Natural killer cell treated with Interleukin-12 subunit alpha and Interleukin-12 subunit beta and Interleukin-15 and Interleukin-18, amount 100 ng/mL, for 72 hours (primary cell): ENCODE results near the gene HLA-B. TPM values are rescaled to one million over a fixed set of nuclear protein-coding genes. Genes with fewer than 3 reads are reported as not detected.
"Not testable (repeated sequence)": the region's sequence is repeated elsewhere in the genome, so short reads cannot be mapped to it uniquely, and the experiment has no call there.

Experiments
- ATAC-seq, 2 donors: fragments of 150-1000 bp; cut with Tn5 transposase in 1 of 2; sonication (Bioruptor Pico), chemical (Tn5 transposase) in 1 of 2; 2 replicates each; pipeline ENCODE4 v1.10.0; 2021
- DNase-seq: peaks from one replicate; pipeline ENCODE4 v3.0.0; 2022; ENCODE audit warnings: low spot score
- H3K27ac Mint-ChIP-seq, 2 donors: 1 replicate in 1 of 2; 2 replicates in 1 of 2; pipeline ENCODE4 v1.8.0; 2022; ENCODE audit warnings: mixed read lengths in 2 of 2, mild to moderate bottlenecking in 1 of 2, moderate library complexity in 1 of 2
- H3K27me3 Mint-ChIP-seq, 2 donors: 1 replicate in 1 of 2; 2 replicates in 1 of 2; pipeline ENCODE4 v1.8.0; 2022; ENCODE audit warnings: mixed read lengths in 2 of 2
- H3K36me3 Mint-ChIP-seq: one replicate; pipeline ENCODE4 v1.8.0; 2022; ENCODE audit warnings: mixed read lengths
- H3K4me1 Mint-ChIP-seq, 2 donors: 1 replicate in 1 of 2; 2 replicates in 1 of 2; pipeline ENCODE4 v1.8.0; 2022; ENCODE audit warnings: low read depth in 2 of 2, mixed read lengths in 2 of 2, mild to moderate bottlenecking in 1 of 2
- H3K4me3 Mint-ChIP-seq: one replicate; pipeline ENCODE4 v1.8.0; 2022; ENCODE audit warnings: mixed read lengths
- H3K9me3 Mint-ChIP-seq: 2 replicates; pipeline ENCODE4 v1.8.0; 2022; ENCODE audit warnings: mixed read lengths
- total RNA-seq, 2 donors: library from RNA; stranded (reverse); gene quantifications; one replicate each; pipeline ENCODE4 v1.2.3, GENCODE V29; 2022

Gene HLA-B
- total RNA-seq = 1,000 to 10,000 TPM; 3,852 to 7,384 TPM

- no peaks in the 10 kb centered on the region for H3K9me3 Mint-ChIP-seq
- DNase-seq (peak; percentile 78), ATAC-seq (peak; percentile 91 to 93)
- peaks cover 7% of the 10 kb centered on the region in 2 donors for H3K27me3 Mint-ChIP-seq
- peak within 1 kb of the TSS; percentile 96 to 99 for H3K27ac Mint-ChIP-seq
- peak within 1 kb of the TSS; percentile 93 for H3K4me3 Mint-ChIP-seq
- H3K36me3 Mint-ChIP-seq = peaks cover 40% of the 10 kb centered on the region
- H3K4me1 Mint-ChIP-seq = peaks cover 48 to 69% of the 10 kb centered on the region in 2 donors
Measured at GRCh38 chr6:31356946-31357466, at the start of gene HLA-B. Gene HLA-B (minus strand): TSS chr6:31357179. CDS start chr6:31357158, 21 bp downstream.

- H3K4me1 Mint-ChIP-seq = peaks cover 71 to 79% of the 10 kb centered on the region in 2 donors
- no peaks in the 10 kb centered on the region for H3K36me3 Mint-ChIP-seq
- DNase-seq = no peak
- no peak for ATAC-seq
- H3K9me3 Mint-ChIP-seq = no peaks in the 10 kb centered on the region
- peak overlapping the region; percentile 39 for H3K4me3 Mint-ChIP-seq
- H3K27me3 Mint-ChIP-seq = no peaks in the 10 kb centered on the region
- no peak overlapping the region for H3K27ac Mint-ChIP-seq
Measured at GRCh38 chr6:31405996-31406395, 49.0 kb upstream of the HLA-B start.

DNA sequence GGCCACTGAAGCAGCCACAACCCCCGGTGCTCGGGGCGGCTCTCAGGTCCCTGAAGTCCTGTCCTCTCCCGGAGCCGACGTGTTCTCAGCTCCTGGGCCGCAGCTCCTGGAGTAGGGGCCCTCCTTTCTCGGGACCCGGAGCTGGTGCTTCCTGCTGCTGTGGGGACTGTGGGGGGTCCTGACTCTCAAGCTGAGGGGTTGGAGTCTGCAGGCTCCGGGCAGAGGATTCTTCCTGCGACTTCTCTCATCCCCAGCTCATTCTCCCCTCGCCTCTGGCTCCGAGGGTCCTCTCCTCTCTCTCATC, 47.0 kb upstream of the HLA-B start:
- not testable (repeated sequence) for DNase-seq, ATAC-seq, H3K9me3 Mint-ChIP-seq, H3K36me3 Mint-ChIP-seq, H3K27me3 Mint-ChIP-seq
- Mint-ChIP-seq H3K4me1 (peaks cover 59 to 80% of the 10 kb centered on the region in 2 donors), H3K27ac (peak overlapping the region; percentile 18 to 43), H3K4me3 (peak overlapping the region; percentile 94)

DNA sequence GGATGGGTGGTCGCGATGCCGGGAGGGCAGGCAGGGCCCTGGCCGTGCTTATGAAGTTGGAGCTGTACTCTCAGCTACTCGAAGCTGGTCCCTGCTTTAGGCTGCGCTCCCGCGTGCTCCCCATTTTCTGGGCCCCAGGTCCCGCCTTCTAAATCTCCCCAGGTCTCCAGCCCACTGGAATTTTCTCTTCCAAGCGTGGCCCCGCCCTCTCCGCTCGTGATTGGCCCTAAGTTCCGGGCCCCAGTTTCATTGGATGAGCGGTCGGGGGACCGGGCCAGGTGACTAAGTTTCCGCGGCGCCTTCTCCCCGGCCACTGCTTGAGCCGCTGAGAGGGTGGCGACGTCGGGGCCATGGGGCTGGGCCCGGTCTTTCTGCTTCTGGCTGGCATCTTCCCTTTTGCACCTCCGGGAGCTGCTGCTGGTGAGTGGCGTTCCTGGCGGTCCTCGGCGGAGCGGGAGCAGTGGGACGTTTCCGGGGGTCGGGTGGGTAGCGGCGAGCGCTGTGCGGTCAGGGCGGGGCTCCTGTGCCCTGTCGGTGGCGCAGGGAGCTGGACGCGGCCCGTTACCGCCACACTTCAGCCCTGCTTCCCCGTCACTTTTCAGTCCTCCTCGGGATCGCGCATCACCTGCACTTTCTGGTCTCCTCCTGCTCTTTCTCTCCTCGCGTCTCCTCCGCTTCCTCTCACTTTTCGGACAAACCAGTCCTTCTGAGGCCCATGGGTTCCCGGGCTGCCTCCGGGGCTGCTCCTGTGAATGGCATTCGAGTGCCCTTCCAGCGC, 46.5 kb upstream of the HLA-B start, which contains the start of gene MICA:
TSS of gene MICA (plus strand) at position 313 of the 778 bp plus-strand sequence. CDS start at position 351, 38 bp downstream.
- no peaks in the 10 kb centered on the region for H3K27me3 Mint-ChIP-seq
- ATAC-seq = peak; percentile 84 to 90
- peaks cover 58 to 79% of the 10 kb centered on the region in 2 donors for H3K4me1 Mint-ChIP-seq
- DNase-seq = peak; percentile 85
- peak within 1 kb of the TSS; percentile 18 to 43 for H3K27ac Mint-ChIP-seq
- H3K9me3 Mint-ChIP-seq = no peaks in the 10 kb centered on the region
- peak within 1 kb of the TSS; percentile 94 for H3K4me3 Mint-ChIP-seq
- no peaks in the 10 kb centered on the region for H3K36me3 Mint-ChIP-seq

GRCh38 chr6:31402324-31403282, 45.6 kb upstream of the HLA-B start:
- Mint-ChIP-seq H3K27ac (peak overlapping the region; percentile 18 to 43), H3K36me3 (no peaks in the 10 kb centered on the region), H3K27me3 (no peaks in the 10 kb centered on the region), H3K4me3 (peak overlapping the region; percentile 94), H3K9me3 (no peaks in the 10 kb centered on the region), H3K4me1 (peaks cover 52 to 70% of the 10 kb centered on the region in 2 donors)
- DNase-seq = no peak
- ATAC-seq = peak in 1 of 2 donors; percentile 4

DNA sequence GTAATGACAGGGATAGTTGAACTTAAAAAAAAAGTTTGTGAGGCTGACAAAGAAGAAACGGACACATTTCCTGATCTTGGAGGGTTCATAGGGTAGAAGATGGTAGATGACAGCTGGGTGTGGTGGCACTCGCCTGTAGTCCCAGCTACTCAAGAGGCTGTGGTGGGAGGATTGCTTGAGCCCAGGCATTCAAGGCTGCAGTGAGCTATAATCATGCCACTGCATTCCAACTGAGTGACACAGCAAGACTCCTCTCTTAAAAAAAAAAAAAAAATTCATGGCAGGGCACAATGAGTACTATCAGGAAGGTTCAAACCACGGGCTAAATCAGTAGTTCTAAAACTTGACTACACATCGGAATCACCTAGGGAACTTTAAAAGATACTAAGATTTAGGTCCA, 44.4 kb upstream of the HLA-B start:
- no peak for DNase-seq
- peak overlapping the region; percentile 94 for H3K4me3 Mint-ChIP-seq
- no peaks in the 10 kb centered on the region for H3K27me3 Mint-ChIP-seq
- no peaks in the 10 kb centered on the region for H3K36me3 Mint-ChIP-seq
- peak overlapping the region; percentile 43 to 91 for H3K27ac Mint-ChIP-seq
- H3K9me3 Mint-ChIP-seq = no peaks in the 10 kb centered on the region
- no peak for ATAC-seq
- H3K4me1 Mint-ChIP-seq = peaks cover 47 to 64% of the 10 kb centered on the region in 2 donors

- ATAC-seq = peak; percentile 73 to 81
Measured at GRCh38 chr6:31400467-31401289, 43.7 kb upstream of the HLA-B start.

DNA sequence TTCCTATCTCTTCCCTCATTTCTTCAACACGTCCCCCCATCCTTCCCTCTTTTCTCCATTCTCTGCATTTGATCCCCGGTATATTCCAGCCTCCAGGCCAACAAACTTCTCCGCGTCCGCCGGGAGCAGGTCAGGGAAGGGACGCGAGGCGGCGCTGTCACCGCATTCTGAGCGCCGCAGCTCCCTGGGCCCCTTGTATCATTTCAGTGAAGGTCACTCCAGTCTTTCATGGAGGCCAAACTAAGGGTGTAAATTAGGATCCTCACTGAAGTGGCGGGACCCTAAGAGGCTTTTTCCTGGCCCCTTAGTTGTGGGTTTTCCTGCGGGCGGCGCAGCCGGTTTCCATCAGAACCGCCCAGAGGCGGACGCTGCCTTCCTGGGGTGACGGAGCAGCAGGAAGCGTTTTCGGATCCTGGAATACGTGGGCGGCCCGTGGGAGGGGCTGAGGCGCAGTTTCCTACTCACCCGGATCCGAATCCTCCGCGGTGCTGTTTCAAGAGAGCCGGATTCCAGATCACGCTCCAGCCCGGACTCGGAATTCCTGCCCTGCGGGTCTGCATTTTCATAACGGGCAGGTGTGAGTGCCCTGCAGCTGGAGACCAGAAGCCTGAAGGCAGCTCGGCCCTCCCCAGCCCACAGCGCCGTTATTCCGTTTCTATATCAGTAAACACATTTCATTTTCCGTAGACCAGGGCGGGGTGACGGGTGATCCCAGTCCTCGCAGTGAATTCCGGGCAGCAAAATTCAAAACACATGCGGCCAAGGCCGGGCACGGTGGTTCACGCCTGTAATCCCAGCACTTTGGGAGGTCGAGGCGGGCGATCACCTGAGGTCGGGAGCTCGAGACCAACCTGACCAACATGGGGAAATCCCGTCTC, 42.8 kb upstream of the HLA-B start:
- H3K36me3 Mint-ChIP-seq = no peaks in the 10 kb centered on the region
- H3K4me3 Mint-ChIP-seq = peak overlapping the region; percentile 94
- ATAC-seq (peak; percentile 52 to 66), DNase-seq (peak; percentile 83)
- H3K4me1 Mint-ChIP-seq = peaks cover 39 to 54% of the 10 kb centered on the region in 2 donors
- H3K9me3 Mint-ChIP-seq = no peaks in the 10 kb centered on the region
- peak overlapping the region; percentile 43 to 91 for H3K27ac Mint-ChIP-seq
- no peaks in the 10 kb centered on the region for H3K27me3 Mint-ChIP-seq

More at GRCh38 chr6:31400467-31401289, 43.7 kb upstream of the HLA-B start:
- DNase-seq = peak; percentile 80
- H3K4me3 Mint-ChIP-seq = peak overlapping the region; percentile 94
- H3K4me1 Mint-ChIP-seq = peaks cover 41 to 58% of the 10 kb centered on the region in 2 donors
- no peaks in the 10 kb centered on the region for H3K36me3 Mint-ChIP-seq
- H3K27me3 Mint-ChIP-seq = no peaks in the 10 kb centered on the region
- no peaks in the 10 kb centered on the region for H3K9me3 Mint-ChIP-seq
- H3K27ac Mint-ChIP-seq = peak overlapping the region; percentile 43 to 91

GRCh38 chr6:31397901-31398525, 41.0 kb upstream of the HLA-B start:
- no peaks in the 10 kb centered on the region for H3K9me3 Mint-ChIP-seq
- H3K36me3 Mint-ChIP-seq = no peaks in the 10 kb centered on the region
- no peak for ATAC-seq
- DNase-seq = no peak
- no peak overlapping the region for H3K27ac Mint-ChIP-seq
- H3K4me3 Mint-ChIP-seq = no peak overlapping the region
- H3K27me3 Mint-ChIP-seq = no peaks in the 10 kb centered on the region
- peaks cover 29 to 39% of the 10 kb centered on the region in 2 donors for H3K4me1 Mint-ChIP-seq

DNA sequence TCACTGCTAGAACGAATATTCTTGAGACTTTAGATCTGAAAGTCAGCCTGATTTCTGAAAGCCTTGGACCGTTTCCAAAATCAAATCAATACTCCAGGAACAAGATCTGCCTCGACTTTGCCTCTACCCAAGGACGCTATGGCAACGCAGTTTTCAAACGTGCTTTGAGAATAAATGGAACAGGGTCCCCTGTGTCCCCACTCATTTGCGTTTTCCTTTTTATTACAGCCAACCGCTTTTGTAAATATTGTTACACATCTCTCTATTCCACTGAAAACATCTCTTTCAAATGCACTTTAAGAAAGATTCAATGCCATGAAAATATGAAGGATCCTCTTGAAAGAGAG, 40.1 kb upstream of the HLA-B start:
- H3K27me3 Mint-ChIP-seq, H3K36me3 Mint-ChIP-seq, H3K9me3 Mint-ChIP-seq, DNase-seq, H3K27ac Mint-ChIP-seq, ATAC-seq, H3K4me3 Mint-ChIP-seq: not testable (repeated sequence)
- peaks cover 20 to 30% of the 10 kb centered on the region in 2 donors for H3K4me1 Mint-ChIP-seq

GRCh38 chr6:31396422-31397152, 39.6 kb upstream of the HLA-B start:
- no peaks in the 10 kb centered on the region for H3K27me3 Mint-ChIP-seq
- no peak overlapping the region for H3K27ac Mint-ChIP-seq
- H3K4me1 Mint-ChIP-seq = peaks cover 17 to 25% of the 10 kb centered on the region in 2 donors
- ATAC-seq (peak; percentile 72 to 75), DNase-seq (peak; percentile 86)
- H3K36me3 Mint-ChIP-seq = no peaks in the 10 kb centered on the region
- no peak overlapping the region for H3K4me3 Mint-ChIP-seq
- no peaks in the 10 kb centered on the region for H3K9me3 Mint-ChIP-seq
